Peyer's patch (tissue), 4 donors: ENCODE data around the gene MLXIP.

Experiments
- CTCF ChIP-seq, 6 experiments: fragments of 450-650 bp in 4 of 6; fragments of 200-600 bp in 2 of 6; sonication (generic) in 1 of 6; IDR thresholded peaks; one replicate each; pipeline ENCODE4 v1.5.1; 2017 to 2019; ENCODE audit warnings: antibody characterized with exemption in 6 of 6, mild to moderate bottlenecking in 3 of 6, moderate library complexity in 1 of 6
- POLR2A ChIP-seq, 2 donors: fragments of 450-650 bp; IDR thresholded peaks; one replicate each; pipeline ENCODE4 v1.5.1; 2017; ENCODE audit warnings: antibody characterized with exemption in 2 of 2, mild to moderate bottlenecking in 2 of 2, moderate library complexity in 2 of 2

- TF ChIP-seq CTCF (IDR thresholded peaks at IDR 0.05) (no peak), POLR2A (IDR thresholded peaks at IDR 0.05) (no peak)
Measured at GRCh38 chr12:122152754-122153153, 74.2 kb downstream of the MLXIP start.
